HK-2 (cell line): ENCODE results near the gene ZNF23.

Source experiments
- DNase-seq: peaks from one replicate; pipeline ENCODE4 v3.0.0-alpha.2; 2018; ENCODE audit not compliant: unreplicated experiment

ZNF23 gene

DNA sequence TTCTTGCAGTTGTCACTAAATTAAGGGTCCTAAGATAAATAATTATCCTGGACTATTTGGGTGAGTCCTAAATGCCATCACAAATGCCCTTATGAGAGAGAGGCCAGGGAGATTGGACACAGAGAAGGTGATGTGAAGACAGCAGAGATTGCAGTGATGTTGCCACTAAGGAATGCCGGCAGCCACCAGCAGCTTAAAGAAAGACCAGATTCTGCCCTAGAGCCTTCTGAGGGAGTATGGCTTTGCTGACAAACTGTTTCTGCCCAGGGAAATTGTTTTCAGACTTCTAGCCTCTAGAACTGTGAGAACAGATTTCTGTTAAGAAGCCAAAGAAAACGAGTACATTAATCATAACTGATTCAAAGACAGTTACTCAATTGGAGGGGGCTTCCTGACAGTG is 10.0 kb upstream of the ZNF23 start:
- no peak for DNase-seq

DNA sequence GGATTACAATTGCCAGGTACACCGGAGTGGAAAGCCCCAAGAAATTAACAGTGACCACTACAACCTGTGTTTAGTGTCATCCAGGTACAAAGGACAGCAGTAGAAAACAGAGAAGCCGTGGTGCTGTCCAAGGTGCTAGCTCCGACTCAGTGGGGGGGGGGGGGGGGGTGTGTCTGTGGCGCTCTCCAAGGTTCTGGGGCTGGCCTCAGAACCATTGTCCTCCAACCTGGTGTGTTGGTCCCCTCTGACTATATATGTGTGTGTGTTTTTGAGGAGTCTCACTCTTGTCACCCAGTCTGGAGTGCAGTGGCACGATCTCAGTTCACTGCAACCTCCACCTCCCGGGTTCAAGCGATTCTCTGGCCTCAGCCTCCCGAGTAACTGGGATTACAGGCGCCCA is 5.8 kb upstream of the ZNF23 start:
- peak; percentile 72 for DNase-seq

DNA sequence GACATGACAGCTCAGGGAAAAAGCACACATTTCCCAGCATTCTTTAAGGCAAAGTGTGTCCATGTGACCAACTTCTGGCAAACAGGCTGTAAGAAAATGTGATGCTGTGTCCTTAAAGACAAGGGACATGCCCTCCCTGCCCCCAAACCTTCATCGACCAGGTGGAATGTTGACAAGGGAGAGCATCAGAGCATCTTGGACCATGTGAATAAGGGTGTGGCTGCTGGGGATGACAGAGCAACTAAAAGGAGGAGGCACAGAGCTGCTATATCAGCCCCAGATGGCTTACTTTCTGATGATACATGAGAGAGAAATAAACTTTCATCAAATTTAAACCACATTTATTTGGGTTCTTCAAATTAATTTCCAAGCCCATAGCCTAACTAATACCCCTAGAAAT is 2.2 kb upstream of the ZNF23 start:
- DNase-seq: no peak

DNA sequence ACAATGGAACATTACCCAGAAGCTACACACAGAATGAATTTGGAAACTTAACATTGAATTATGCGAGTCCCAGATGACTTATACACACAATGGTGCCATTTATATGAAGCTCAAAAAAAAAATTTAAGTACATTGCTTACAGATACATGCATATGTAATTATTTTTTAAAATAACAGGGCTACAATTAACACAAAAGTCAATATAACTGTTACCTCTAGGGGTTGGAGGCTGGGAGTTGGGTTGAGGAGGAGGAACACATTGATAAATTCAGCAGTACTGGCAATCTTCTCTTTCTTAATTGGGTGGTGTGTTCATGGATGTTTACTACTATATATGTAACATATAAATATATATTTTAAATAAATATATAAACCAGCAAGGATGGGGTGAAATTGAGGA is 1.1 kb downstream of the ZNF23 start:
- DNase-seq: no peak

DNA sequence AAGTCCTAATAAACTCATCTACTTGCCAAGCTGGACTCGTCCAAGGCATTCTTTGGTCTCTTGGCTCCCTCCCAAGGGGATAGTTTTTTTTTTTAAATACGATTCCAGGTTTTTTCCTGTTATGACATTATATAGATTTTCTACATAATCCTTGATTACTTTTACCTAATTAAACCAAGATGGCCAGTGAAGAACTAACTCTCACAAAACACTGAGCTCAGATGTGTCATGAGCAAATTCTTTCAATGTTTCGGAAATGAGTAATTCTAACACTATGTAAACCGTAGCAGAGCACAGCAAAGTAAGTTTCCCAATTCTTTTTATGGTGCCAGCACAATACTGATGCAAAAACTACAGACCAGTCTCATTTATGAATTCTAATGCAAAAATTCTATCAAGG is 1.8 kb downstream of the ZNF23 start:
- DNase-seq: no peak

DNA sequence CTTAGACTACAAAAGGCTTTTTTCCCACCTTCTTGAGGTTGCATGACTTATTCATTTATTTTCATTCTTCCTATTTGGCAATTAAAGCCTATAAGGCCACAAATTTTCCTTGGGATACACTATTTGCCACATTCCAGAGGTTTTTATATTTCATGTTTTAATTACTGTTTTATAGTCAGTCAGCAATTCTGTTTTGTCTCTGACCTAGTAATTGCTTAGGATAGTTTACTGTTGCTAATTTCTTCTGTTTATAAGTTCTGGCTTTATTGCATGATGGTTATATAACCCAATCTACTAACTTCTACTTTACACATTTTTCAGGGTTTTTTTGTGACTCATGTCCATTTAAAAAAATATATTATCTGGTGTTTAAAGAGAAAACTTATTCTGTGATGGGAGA is 2.5 kb downstream of the ZNF23 start:
- DNase-seq: no peak

DNA sequence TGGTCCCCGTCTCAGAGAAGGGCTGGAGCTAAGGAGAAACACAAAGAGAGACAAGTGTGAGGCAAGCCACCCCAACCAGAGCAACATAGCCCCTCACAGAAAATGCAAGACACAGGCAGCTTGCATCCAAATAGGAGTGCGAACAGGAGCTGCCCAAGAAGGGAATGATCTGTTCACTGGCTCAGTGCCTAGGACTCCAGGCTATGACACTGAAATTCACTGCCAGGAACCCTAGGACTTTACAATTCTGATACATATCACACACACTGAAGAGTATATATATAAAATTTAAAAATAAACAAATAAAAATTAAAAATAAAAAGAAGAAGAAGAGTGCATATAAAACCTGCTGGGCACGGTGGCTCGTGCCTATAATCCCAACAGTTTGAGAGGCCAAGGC is 5.2 kb downstream of the ZNF23 start:
- DNase-seq: no peak

DNA sequence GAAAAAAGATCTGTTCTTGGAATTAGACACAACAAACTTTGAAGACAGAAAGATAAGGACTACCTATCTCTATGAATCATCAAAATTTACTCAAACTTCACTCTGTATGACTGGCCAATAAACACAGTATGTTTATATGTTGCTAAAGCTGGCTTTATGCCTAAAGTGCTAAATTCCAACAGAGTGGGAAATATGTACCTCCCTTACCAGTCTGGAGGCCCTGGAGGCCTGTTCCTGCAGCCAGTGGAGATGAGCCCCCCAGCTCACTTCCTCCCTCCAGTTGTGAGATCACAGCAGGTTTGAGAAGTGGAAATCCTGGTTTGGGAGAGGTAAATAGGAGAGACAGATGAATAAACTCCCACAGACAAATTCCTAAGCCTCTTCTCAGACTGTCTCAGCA is 9.0 kb downstream of the ZNF23 start:
- no peak for DNase-seq

DNA sequence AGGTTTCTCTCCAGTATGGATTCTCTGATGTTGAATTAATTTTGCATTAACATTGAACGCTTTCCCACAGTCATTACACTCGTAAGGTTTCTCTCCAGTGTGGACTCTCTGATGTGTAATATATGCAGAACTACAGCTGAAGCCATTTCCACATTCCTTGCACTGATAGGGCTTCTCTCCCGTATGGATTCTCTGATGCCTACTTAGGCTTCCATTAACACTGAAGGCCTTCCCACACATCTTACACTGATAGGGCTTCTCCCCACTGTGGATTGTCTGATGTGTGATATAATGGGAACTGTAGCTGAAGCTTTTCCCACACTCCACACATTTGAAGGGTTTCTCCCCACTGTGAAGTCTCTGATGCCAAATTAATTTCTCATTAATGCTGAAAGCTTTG is 13.0 kb downstream of the ZNF23 start:
- no peak for DNase-seq

DNA sequence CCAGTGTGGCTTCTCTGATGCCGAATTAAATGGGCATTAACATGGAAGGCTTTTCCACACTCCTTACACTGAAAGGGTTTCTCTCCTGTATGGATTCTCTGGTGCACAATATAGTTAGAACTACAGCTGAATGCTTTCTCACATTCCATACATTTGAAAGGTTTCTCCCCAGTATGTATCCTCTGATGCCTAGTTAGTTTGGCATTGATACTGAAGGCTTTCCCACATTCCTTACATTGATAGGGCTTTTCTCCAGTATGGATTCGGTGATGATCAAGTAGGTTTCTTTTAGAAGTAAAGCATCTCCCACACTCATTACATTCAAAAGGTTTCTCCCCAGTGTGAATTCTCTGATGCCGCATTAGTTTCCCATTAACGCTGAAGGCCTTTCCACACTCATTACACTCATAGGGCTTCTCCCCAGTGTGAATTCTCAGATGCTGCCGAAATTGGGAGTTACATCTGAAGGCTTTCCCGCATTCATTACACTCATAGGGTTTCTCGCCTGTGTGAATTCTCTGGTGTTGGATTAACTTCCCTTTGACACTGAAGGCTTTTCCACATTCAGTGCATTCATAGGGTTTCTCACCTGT is 13.7 kb downstream of the ZNF23 start:
- DNase-seq: no peak

DNA sequence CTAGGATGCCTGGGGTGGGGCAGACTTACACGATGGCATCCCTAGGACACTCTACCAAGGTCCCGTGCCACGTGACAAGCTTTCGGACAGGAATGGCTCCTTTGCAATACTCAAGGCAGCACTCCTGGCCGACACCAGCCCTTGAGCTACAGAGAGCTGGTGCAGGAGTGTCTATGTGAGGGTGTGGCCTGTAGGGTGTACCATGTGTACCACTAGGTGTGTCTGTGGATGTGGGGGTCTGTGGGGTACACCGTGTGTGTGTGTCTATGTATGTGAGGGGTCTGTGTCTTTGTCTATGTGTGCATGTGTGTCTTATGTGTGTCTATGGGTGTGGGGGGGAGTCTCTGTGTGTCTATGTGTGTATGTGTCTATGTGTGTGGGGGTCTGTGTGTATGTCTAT is 18.3 kb downstream of the ZNF23 start:
- no peak for DNase-seq

DNA sequence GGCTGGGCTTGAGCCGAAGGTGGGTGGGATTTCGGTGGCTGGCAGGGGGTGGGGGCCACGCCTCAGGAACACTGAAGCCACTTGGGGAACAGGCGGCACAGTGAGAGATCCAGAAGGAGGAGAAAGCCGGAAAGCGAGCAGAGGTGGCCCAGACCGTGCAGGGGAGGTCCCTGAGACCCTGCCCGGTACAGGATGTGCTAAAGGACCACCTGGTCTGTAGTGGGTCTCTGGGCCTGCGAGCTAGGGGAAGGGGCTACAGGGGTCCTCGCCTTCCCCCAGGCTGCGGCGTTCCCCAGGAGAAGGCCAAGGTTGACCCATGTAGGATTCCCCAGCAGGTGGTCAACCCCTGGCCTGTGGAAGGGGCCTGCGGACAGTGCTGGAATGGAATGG is 20.0 kb downstream of the ZNF23 start, which contains the start of gene TLE7:
TLE7 (minus strand) TSS at position 4 of the 390 bp plus-strand sequence. CDS start 8,730 bp downstream, outside the sequence.
- DNase-seq: no peak

DNA sequence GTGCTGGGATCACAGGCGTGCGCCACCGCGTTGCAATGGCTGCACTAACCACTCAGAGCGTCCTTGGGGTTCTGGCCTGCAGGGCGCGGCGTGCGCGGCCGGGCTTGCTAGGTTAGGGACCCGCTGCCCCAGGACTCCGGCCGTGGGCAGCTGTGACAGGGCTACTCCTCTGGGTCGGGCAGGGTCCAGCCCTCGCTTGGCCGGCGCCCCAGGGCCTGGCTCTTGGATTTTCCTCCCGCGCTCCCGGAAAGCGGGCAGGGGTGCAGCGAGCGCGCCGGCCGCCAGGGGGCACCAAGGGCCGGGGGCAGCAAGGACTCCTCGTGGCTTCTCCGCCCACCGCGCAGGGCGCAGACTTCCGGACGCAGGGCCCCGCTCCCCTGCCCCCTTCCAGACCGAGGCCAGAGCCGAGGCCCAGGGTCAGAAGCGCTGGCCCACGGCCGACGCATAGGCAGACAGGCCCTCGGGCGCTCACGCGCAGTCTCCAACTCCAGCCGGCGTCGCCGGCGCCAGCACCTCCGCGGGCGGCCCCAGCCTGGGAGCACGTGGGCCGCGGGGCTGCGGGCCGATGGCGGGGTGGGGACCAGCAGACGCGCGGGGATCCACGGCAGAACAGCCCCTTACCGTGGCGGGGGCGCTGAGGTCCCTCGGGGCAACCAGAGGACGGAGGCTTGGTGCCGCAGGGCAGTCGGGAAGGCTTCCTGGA is 20.5 kb downstream of the ZNF23 start:
- no peak for DNase-seq

DNA sequence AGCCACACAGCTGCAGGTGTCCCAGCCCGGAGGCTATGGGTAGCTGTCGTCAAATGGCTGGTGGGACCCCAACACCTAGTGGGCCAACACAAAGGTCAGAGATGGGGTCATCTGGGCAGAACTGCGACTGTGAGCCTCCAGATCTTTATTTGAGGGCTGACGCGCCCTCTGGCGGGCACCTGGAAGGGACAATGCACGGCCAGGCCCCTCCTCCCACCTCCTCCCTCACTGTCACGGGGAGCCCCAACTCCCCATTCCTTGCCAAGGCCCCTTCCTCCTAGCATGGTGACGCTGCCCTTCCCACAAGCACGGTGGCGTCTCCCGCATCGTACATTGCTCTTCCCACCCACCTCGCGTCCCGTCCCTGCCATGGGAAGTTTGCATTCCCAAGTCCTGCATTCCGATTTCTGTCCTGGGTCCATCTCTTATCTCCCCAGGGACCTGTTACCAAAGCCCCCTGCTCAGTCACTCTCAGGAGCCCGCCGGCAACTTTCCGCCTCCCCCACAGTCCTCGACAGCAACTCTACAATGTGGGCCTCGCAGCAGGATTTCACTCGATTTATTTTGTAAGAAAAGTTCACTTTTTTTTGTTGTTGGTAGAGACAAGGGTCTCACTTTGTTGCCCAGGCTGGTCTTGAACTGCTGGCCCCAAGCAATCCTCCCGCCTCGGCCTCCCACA is 21.2 kb downstream of the ZNF23 start:
- no peak for DNase-seq

DNA sequence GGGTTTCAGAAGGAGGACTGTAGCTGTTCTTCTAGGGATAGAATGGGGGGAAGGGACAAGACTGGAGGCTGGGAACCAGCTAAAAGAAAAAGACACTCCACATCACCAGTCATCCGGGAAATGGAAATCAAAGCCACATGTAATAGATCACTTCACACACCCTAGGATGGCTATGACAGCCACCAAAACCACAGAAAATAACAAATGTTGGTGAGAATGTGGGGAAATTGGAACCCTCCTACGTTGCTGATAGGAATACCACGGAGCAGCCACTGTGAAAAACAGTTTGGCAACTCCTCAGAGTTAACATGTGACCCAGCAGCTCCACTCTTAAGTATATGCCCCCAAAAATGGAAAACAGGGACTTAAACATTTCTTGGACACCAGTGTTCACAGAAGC is 22.5 kb downstream of the ZNF23 start:
- no peak for DNase-seq

DNA sequence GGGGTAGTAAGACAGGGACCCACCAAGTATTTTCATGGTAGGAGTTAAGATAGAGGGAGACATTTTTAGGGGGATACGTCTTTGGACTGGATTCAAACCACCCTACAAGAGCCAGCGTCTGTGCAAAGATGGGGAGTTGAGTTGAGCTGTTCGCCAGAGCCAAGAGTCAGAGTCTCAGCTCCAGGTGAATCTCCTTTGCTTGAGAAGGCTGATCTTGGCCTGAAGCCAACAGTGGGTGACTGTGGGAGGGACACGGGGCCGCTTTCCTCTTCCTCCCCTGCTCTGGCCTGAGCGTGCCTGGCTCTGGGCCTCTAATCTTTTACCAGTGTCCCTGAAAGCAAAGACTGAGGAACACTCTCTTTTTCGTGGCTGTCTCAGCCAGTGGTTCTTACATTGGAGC is 25.6 kb downstream of the ZNF23 start:
- DNase-seq: no peak

DNA sequence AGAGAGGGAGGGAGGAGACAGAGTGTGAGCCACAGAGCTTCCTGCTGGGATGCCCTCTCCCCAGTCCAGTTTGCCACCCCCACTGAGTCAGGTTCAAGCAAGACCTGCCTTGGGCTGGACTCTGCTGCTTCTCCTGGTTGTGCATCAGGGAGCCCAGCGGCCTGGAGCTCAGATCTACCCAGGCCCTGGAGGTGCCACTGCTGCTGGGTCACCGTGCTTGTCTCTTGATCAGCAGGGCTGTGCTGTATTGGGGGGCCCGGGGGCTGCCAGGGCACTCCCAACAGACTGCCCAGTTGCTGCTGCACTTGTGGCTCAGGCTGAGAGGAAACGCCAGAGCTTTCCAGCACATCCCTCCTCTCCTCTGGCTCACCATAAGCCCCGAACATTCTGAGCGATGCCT is 29.1 kb downstream of the ZNF23 start:
- no peak for DNase-seq

DNA sequence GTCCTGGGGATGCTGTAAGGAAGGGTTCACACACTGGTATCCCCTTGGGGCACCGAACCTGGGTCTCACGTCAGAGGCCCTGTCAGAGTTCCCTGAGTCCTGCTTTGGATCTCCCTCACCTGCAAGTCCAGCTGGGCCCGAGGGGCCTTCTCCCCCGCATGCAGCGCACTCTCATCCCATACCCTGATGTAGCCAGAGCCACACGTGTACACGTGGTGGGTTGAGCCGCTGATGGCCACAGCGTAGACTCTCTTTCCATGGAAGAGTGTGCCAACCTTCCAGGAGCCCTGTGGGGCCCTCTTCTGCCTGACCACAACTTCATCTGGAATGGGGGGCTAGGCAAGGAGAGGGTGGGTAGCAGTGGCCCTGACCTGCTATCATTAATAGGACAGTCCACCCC is 30.1 kb downstream of the ZNF23 start:
- no peak for DNase-seq

DNA sequence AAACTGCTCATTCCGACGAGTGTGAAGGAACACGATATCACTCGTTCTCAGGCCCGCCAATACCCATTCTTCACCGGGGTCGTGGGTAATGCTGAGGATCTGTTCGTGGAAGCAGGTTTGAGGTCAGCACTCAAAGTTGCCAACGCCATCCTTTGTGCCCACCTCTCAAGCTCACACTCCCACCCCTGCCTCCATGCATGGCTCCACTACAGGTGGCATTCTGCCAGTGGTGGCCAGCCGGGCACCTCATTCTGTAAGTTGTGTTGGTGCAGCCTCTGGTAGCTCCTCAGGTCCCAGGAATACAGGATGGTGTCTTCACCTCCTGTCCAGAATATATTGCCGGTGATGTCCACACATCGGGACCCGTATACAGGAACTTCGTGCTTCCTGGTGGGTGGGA is 30.9 kb downstream of the ZNF23 start:
- no peak for DNase-seq

DNA sequence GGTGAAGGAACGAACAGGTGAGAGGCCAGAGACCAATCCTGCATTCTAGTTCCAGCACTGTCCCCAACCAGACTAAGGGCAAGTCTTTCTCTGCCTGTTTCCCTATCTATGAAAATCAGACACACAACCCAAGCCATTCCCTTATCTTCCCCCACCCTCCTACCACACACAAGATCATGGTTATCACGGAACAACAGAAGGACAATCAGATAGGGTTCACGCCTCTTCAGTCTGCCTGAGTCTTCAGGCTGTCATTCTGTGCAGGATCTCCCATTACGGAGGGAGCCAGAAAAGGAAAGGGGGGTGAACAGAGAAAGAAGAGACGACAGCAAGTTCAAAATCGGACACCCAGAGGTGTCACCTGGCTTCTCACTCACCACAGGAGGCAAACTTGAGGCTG is 31.3 kb downstream of the ZNF23 start:
- no peak for DNase-seq

DNA sequence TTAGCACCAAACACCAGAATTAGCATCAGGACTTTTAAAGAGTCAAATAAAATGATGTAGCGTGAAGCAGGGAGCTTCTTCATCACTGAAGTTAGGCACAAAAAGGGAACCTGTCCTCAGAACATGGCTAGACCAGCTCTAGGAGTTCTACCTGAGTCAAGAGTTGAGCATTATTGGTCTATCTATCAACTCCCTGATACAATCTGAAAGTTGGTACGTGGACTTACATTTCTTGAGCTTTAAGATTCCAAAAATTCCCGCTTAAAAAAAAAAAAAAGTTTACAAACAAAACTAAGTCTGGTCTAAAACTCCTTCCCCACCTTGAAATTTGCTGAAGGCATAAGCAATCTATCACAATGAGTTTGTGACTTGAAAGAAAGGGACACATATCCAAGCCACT is 32.5 kb downstream of the ZNF23 start:
- DNase-seq: no peak

DNA sequence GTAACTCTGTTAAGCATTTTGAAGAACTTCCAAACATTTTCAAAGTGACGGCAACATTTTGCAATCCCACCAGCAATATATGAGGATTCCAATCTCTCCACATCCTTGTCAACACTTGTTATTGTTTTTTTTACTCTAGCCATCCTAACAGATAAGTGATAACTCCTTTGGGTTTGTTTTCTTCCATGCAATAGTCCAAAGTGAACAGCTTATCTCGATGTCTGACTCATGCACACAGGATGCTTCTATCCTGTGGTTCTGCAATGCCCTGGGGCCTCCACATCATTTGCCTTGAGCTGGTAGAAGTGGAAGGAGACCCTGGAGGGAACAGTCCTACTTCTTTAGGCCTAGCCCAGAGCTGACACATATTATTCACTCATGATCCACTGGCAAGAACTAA is 33.2 kb downstream of the ZNF23 start:
- no peak for DNase-seq

DNA sequence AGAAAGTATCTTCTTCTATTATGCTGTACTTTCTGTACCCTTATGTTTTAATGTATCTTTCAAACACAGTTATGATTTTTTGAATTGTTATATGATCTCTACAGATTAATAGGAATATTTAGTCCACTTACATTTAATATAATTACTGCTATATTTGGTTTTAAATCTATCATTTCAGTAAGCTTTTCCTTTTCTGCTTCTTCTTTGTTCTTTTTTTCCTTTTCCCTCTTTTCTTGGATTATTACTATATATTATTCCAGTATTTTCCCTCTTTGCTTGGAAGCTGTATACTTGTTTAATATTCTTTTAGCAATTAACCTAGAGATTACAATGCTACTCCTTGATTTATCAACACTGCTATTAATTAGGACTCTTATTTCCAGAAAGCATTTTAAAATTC is 33.7 kb downstream of the ZNF23 start:
- no peak for DNase-seq
